ENCODE data around the gene GPR158. TPM values are rescaled to one million over a fixed set of nuclear protein-coding genes. Genes with fewer than 3 reads are reported as not detected.
A peak's percentile ranks its signal among the peaks of the same experiment; 100 is the strongest.
"Not testable (repeated sequence)": the region's sequence is repeated elsewhere in the genome, so short reads cannot be mapped to it uniquely, and the experiment has no call there.

The GPR158 gene
- total RNA-seq, 2 donors from 2014 or later: not detected

- Mint-ChIP-seq H3K27ac (no peak overlapping the region), H3K9me3 (no peaks in the 10 kb centered on the region), H3K36me3 (no peaks in the 10 kb centered on the region)
- DNase-seq (ENCODE audit: low spot score in 2 of 2) (no peak), ATAC-seq (no peak)
Observed at GRCh38 chr10:25263931-25264330, 89.1 kb downstream of the GPR158 start.

- ATAC-seq (no peak), DNase-seq (ENCODE audit: low spot score in 2 of 2) (no peak)
- no peak overlapping the region for H3K27ac Mint-ChIP-seq
- H3K9me3 Mint-ChIP-seq: peaks cover 16 to 19% of the 10 kb centered on the region in 2 donors
- H3K36me3 Mint-ChIP-seq: peaks cover 6 to 10% of the 10 kb centered on the region in 2 donors
Observed at GRCh38 chr10:25278180-25278579, 103.4 kb downstream of the GPR158 start.

- DNase-seq (ENCODE audit: low spot score in 2 of 2): no peak
- H3K36me3 Mint-ChIP-seq: peaks cover 6 to 10% of the 10 kb centered on the region in 2 donors
- peaks cover 22 to 24% of the 10 kb centered on the region in 2 donors for H3K9me3 Mint-ChIP-seq
- H3K27ac Mint-ChIP-seq: no peak overlapping the region
- ATAC-seq: no peak
Observed at GRCh38 chr10:25280076-25280475, 105.3 kb downstream of the GPR158 start.

GRCh38 chr10:25280573-25280972, 105.8 kb downstream of the GPR158 start:
- no peak overlapping the region for H3K27ac Mint-ChIP-seq
- DNase-seq (ENCODE audit: low spot score in 2 of 2): no peak
- no peak for ATAC-seq
- H3K9me3 Mint-ChIP-seq: peaks cover 24 to 27% of the 10 kb centered on the region in 2 donors
- peaks cover 6 to 15% of the 10 kb centered on the region in 2 donors for H3K36me3 Mint-ChIP-seq

- Mint-ChIP-seq H3K36me3 (peaks cover 0 to 12% of the 10 kb centered on the region in 2 donors), H3K9me3 (peaks cover 18 to 24% of the 10 kb centered on the region in 2 donors), H3K27ac (no peak overlapping the region)
- no peak for DNase-seq (ENCODE audit: low spot score in 2 of 2)
- no peak for ATAC-seq
Observed at GRCh38 chr10:25285809-25286208, 111.0 kb downstream of the GPR158 start.

GRCh38 chr10:25288181-25288580, 113.4 kb downstream of the GPR158 start:
- no peak for ATAC-seq
- no peak for DNase-seq (ENCODE audit: low spot score in 2 of 2)
- Mint-ChIP-seq H3K9me3 (peaks cover 18 to 24% of the 10 kb centered on the region in 2 donors), H3K36me3 (peaks cover 0 to 12% of the 10 kb centered on the region in 2 donors), H3K27ac (no peak overlapping the region)

- Mint-ChIP-seq H3K27ac (no peak overlapping the region), H3K36me3 (no peaks in the 10 kb centered on the region), H3K9me3 (peaks cover 0 to 4% of the 10 kb centered on the region in 2 donors)
- ATAC-seq (peak in 1 of 2 donors; percentile 59), DNase-seq (ENCODE audit: low spot score in 2 of 2) (no peak)
Observed at GRCh38 chr10:25294032-25294926, 119.5 kb downstream of the GPR158 start.

- Mint-ChIP-seq H3K36me3 (no peaks in the 10 kb centered on the region), H3K9me3 (peaks cover 0 to 6% of the 10 kb centered on the region in 2 donors), H3K27ac (no peak overlapping the region)
- ATAC-seq: no peak
- DNase-seq (ENCODE audit: low spot score in 2 of 2): no peak
Observed at GRCh38 chr10:25296324-25296723, 121.5 kb downstream of the GPR158 start.

GRCh38 chr10:25297466-25297865, 122.7 kb downstream of the GPR158 start:
- no peaks in the 10 kb centered on the region for H3K36me3 Mint-ChIP-seq
- H3K9me3 Mint-ChIP-seq: peaks cover 0 to 7% of the 10 kb centered on the region in 2 donors
- ATAC-seq (no peak), DNase-seq (ENCODE audit: low spot score in 2 of 2) (no peak)
- no peak overlapping the region for H3K27ac Mint-ChIP-seq

GRCh38 chr10:25300073-25300472, 125.3 kb downstream of the GPR158 start:
- Mint-ChIP-seq H3K36me3 (no peaks in the 10 kb centered on the region), H3K9me3 (peaks cover 0 to 6% of the 10 kb centered on the region in 2 donors), H3K27ac (no peak overlapping the region)
- no peak for DNase-seq (ENCODE audit: low spot score in 2 of 2)
- ATAC-seq: no peak

GRCh38 chr10:25304606-25305005, 129.8 kb downstream of the GPR158 start:
- DNase-seq (ENCODE audit: low spot score in 2 of 2) (no peak), ATAC-seq (no peak)
- Mint-ChIP-seq H3K36me3 (peaks cover 2 to 5% of the 10 kb centered on the region in 2 donors), H3K27ac (no peak overlapping the region), H3K9me3 (peaks cover 21 to 28% of the 10 kb centered on the region in 2 donors)

GRCh38 chr10:25306386-25306785, 131.6 kb downstream of the GPR158 start:
- Mint-ChIP-seq H3K9me3 (peaks cover 28 to 32% of the 10 kb centered on the region in 2 donors), H3K27ac (no peak overlapping the region), H3K36me3 (peaks cover 5% of the 10 kb centered on the region in 2 donors)
- DNase-seq (ENCODE audit: low spot score in 2 of 2): no peak
- no peak for ATAC-seq

GRCh38 chr10:25308278-25308677, 133.5 kb downstream of the GPR158 start:
- H3K36me3 Mint-ChIP-seq: peaks cover 5% of the 10 kb centered on the region in 2 donors
- no peak for ATAC-seq
- no peak overlapping the region for H3K27ac Mint-ChIP-seq

GRCh38 chr10:25317596-25318211, 142.9 kb downstream of the GPR158 start:
- H3K9me3 Mint-ChIP-seq; H3K36me3 Mint-ChIP-seq; DNase-seq (ENCODE audit: low spot score in 2 of 2); H3K27ac Mint-ChIP-seq; ATAC-seq: not testable (repeated sequence)

More at GRCh38 chr10:25308278-25308677, 133.5 kb downstream of the GPR158 start:
- peaks cover 28 to 32% of the 10 kb centered on the region in 2 donors for H3K9me3 Mint-ChIP-seq
- DNase-seq (ENCODE audit: low spot score in 2 of 2): no peak

- ATAC-seq (no peak), DNase-seq (ENCODE audit: low spot score in 2 of 2) (no peak)
- Mint-ChIP-seq H3K27ac (no peak overlapping the region), H3K9me3 (peaks cover 12 to 13% of the 10 kb centered on the region in 2 donors), H3K36me3 (no peaks in the 10 kb centered on the region)
Observed at GRCh38 chr10:25327273-25327672, 152.5 kb downstream of the GPR158 start.

- DNase-seq (ENCODE audit: low spot score in 2 of 2) (no peak), ATAC-seq (no peak)
- peaks cover 12 to 13% of the 10 kb centered on the region in 2 donors for H3K9me3 Mint-ChIP-seq
- no peak overlapping the region for H3K27ac Mint-ChIP-seq
- no peaks in the 10 kb centered on the region for H3K36me3 Mint-ChIP-seq
Observed at GRCh38 chr10:25328361-25328760, 153.6 kb downstream of the GPR158 start.

- not testable (repeated sequence) for ATAC-seq; H3K27ac Mint-ChIP-seq; H3K36me3 Mint-ChIP-seq; H3K9me3 Mint-ChIP-seq; DNase-seq (ENCODE audit: low spot score in 2 of 2)
Observed at GRCh38 chr10:25329587-25329986, 154.8 kb downstream of the GPR158 start.
